Measurements from ENCODE around the gene PLA2G12A. TPM values are rescaled to one million over a fixed set of nuclear protein-coding genes. Genes with fewer than 3 reads are reported as not detected.

The PLA2G12A gene
- total and polyA plus RNA-seq, 2 donors (not counting 3 experiments of a cell fraction or from before 2014, with no cell fraction given), result 21.6 to 27.1 TPM

- dilution Hi-C loops (cut with MboI; ENCODE audit: extremely low pct_ligation_motif_present, low sequenced_read_pairs) (no loop called here), intact Hi-C loops (cut with micrococcal nuclease) (no loop called here)
- H3K9me3 ChIP-seq (replicated peaks; ENCODE audit: control insufficient read depth, insufficient read depth, low read length), result no peaks in the 10 kb centered on the region
- TF ChIP-seq CTCF (IDR thresholded peaks at IDR 0.05; ENCODE audit: extremely low read depth in 1 of 2, insufficient read depth in 1 of 2, low read depth in 1 of 2, low read length in 2 of 2) (no peak), POLR2A (IDR thresholded peaks at IDR 0.05; ENCODE audit: low read depth, low read length) (no peak)
- CTCF ChIA-PET, result interaction anchor here (0.9 to 3.9 kb wide), 4 partner anchors 31 to 279 kb away, joined by 3 to 12 read pairs (median 3); no protein-coding TSS in a partner anchor
- H3K9me1 ChIP-seq (replicated peaks; ENCODE audit: control insufficient read depth, extremely low read depth, insufficient read depth, low read length), result no peaks in the 10 kb centered on the region
- H3K4me1 ChIP-seq (ENCODE audit: control insufficient read depth, extremely low read depth, insufficient read depth, low read length), result peaks cover 14% of the 10 kb centered on the region
- no peak for DNase-seq (ENCODE audit: low read depth, low spot score)
- H3K4me2 ChIP-seq (ENCODE audit: insufficient read depth, low read length), result no peak overlapping the region
- no peak overlapping the region for H2AFZ ChIP-seq (ENCODE audit: low read depth, low read length)
- no TSS peak for BruUV-seq (replicated peaks)
- peaks cover 0 to 2% of the 10 kb centered on the region in 2 experiments for H3K36me3 ChIP-seq (ENCODE audit: control insufficient read depth in 2 of 2, extremely low read depth in 1 of 2, insufficient read depth in 2 of 2, low read length in 2 of 2)
- POLR2A ChIA-PET, result interaction anchor here (1.1 kb wide), 1 partner anchor 9 kb away, joined by 3 read pairs; no protein-coding TSS in a partner anchor
- H3K4me3 ChIP-seq (replicated peaks in 1 of 3; ENCODE audit: insufficient read depth in 1 of 3, low read depth in 1 of 3, low read length in 3 of 3), result no peak overlapping the region
- FAIRE-seq, result no peak
- H4K20me1 ChIP-seq (replicated peaks; ENCODE audit: control insufficient read depth, extremely low read depth, insufficient read depth, low read length), result no peaks in the 10 kb centered on the region
- H3K9ac ChIP-seq (replicated peaks; ENCODE audit: extremely low read depth, insufficient read depth, low read length), result no peak overlapping the region
- no peaks in the 10 kb centered on the region for H3K27me3 ChIP-seq (ENCODE audit: control insufficient read depth in 2 of 2, insufficient read depth in 2 of 2, low read length in 2 of 2)
- peaks cover 13% of the 10 kb centered on the region for H3K79me2 ChIP-seq (ENCODE audit: control insufficient read depth, insufficient read depth, low read length)
- H3K27ac ChIP-seq (ENCODE audit: insufficient read depth, low read depth, low read length), result no peak overlapping the region
These were observed 30.2 kb downstream of the PLA2G12A start for GRCh38 chr4:109699553-109700225.

- Histone ChIP-seq H3K79me2 (ENCODE audit: control insufficient read depth, insufficient read depth, low read length) (peaks cover 13% of the 10 kb centered on the region), H3K4me1 (ENCODE audit: control insufficient read depth, extremely low read depth, insufficient read depth, low read length) (peaks cover 10% of the 10 kb centered on the region), H3K9me3 (replicated peaks; ENCODE audit: control insufficient read depth, insufficient read depth, low read length) (no peaks in the 10 kb centered on the region), H3K27me3 (ENCODE audit: control insufficient read depth in 2 of 2, insufficient read depth in 2 of 2, low read length in 2 of 2) (no peaks in the 10 kb centered on the region), H3K9ac (replicated peaks; ENCODE audit: extremely low read depth, insufficient read depth, low read length) (no peak overlapping the region), H4K20me1 (replicated peaks; ENCODE audit: control insufficient read depth, extremely low read depth, insufficient read depth, low read length) (no peaks in the 10 kb centered on the region), H2AFZ (ENCODE audit: low read depth, low read length) (no peak overlapping the region), H3K4me2 (ENCODE audit: insufficient read depth, low read length) (no peak overlapping the region), H3K27ac (ENCODE audit: insufficient read depth, low read depth, low read length) (no peak overlapping the region), H3K4me3 (replicated peaks in 1 of 3; ENCODE audit: insufficient read depth in 1 of 3, low read depth in 1 of 3, low read length in 3 of 3) (no peak overlapping the region), H3K9me1 (replicated peaks; ENCODE audit: control insufficient read depth, extremely low read depth, insufficient read depth, low read length) (no peaks in the 10 kb centered on the region), H3K36me3 (ENCODE audit: control insufficient read depth in 2 of 2, extremely low read depth in 1 of 2, insufficient read depth in 2 of 2, low read length in 2 of 2) (peaks cover 2 to 4% of the 10 kb centered on the region in 2 experiments)
- intact Hi-C loops (cut with micrococcal nuclease), result no loop called here
- TF ChIP-seq FOS (IDR thresholded peaks at IDR 0.05; ENCODE audit: borderline replicate concordance, insufficient read depth, low read length), result no peak
- TF ChIP-seq JUN (IDR thresholded peaks at IDR 0.05; ENCODE audit: borderline replicate concordance, insufficient read depth, insufficient read length, low read depth), result no peak
- TF ChIP-seq MYC (IDR thresholded peaks at IDR 0.05; ENCODE audit: low read depth, low read length), result no peak
- no peak for TF ChIP-seq GATA2 (IDR thresholded peaks at IDR 0.05; ENCODE audit: insufficient read depth, insufficient read length, low read depth, low read length)
- TF ChIP-seq POLR2A (IDR thresholded peaks at IDR 0.05; ENCODE audit: low read depth, low read length), result no peak
- no peak for TF ChIP-seq POLR2AphosphoS5 (IDR thresholded peaks at IDR 0.05; ENCODE audit: insufficient read depth, low read depth, low read length)
- ChIA-PET CTCF (no interaction called here), POLR2A (no interaction called here)
- no TSS peak for BruUV-seq (replicated peaks)
- DNase-seq (ENCODE audit: low read depth, low spot score) (no peak), FAIRE-seq (no peak)
- dilution Hi-C loops (cut with MboI; ENCODE audit: extremely low pct_ligation_motif_present, low sequenced_read_pairs), result no loop called here
These were observed 31.2 kb downstream of the PLA2G12A start for GRCh38 chr4:109698656-109699055.

Data from endothelial cell of umbilical vein (primary cell).